NCI-H1048 (cell line): ENCODE data around the gene ADSS2.

Experiments used
- DNase-seq: peaks from one replicate; lab custom pipeline; 2025; lab: John Stamatoyannopoulos, UW

The ADSS2 gene

GRCh38 chr1:244445320-244446181 is 6.2 kb downstream of the ADSS2 start:
- DNase-seq = no peak

DNA sequence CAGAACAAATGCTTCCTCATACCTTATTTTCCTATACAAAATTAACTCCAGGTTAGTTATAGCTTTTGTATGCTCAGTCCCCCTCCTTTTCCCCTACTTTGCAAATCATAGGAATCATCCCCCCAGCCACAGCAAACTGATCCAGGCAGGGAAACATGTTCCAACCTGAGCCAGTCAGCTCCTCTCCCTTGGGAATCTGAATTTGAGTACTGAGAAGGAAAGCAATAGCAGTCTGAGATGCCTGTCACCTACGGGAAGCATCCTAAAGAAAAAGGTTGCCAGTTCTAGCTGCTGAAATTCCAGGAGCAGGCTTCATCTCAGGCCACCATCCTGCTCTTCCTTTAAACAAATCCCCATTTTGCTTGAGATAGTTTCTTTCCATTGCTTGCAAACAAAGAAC is 6.9 kb downstream of the ADSS2 start:
- no peak for DNase-seq

- DNase-seq = no peak
These were observed 8.9 kb downstream of the ADSS2 start for GRCh38 chr1:244442850-244443249.

DNA sequence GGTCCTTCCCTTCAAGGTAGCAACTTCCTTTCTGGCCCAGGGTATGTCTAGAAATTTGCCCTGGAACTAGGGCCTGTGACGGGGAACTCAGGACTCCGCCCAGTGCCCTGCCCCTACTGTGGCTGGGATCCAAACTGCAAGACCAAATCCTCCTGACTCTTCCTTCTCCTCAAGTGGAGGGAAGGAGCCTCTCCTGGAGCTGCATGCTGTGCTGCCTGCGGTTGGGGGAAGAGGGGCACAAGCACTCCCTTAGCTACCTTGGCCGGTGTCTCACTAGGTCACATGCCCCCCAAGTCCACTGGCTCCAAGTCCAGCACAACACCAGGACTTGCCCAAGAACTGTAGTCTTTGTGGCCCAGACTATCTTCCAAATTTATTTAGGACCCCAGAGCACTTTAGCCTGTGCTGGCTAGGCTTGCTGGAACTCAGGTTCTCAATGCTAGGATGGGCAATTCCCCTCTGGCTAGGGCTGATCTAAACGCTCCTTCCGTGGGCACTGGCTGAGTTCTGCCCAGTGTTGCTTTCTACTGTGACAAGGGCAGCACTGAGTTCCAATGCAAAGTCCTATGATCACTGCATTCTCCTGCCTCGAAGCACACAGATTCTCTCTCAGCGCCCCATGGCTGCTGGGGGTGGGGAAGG is 12.2 kb downstream of the ADSS2 start:
- no peak for DNase-seq

- no peak for DNase-seq
These were observed 14.6 kb downstream of the ADSS2 start for GRCh38 chr1:244437086-244437468.

GRCh38 chr1:244436336-244437085 is 15.2 kb downstream of the ADSS2 start:
- no peak for DNase-seq

DNA sequence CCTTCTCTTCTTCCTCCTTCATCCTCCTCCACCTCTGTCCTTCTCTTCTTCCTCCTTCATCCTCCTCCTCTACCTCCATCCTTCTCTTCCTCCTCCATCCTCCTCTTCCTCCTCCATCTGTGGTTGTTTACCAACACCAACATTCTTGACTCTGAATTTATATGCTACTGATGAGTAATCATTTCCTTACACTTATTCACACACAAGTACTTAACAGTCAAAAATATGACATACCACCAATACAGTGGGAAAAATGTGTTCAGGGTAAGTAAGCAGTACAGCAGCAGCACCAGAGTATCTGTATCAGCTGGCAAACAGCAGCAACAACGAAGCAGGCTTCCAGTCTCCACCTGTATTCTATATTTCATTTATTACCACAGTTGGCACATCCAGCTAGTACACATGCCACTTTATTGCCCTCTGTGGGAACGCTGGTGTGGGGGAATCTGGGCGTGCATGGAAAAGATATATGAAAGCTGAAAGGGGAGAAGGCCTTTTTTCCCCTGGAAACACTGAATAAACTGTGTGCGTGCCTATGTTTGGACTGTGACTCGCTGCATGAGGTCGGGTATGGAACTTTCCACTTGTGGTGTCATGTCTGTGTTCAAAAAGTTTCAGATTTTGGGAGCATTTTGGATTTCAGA is 16.0 kb downstream of the ADSS2 start:
- no peak for DNase-seq

GRCh38 chr1:244431166-244431565 is 20.5 kb downstream of the ADSS2 start:
- no peak for DNase-seq

GRCh38 chr1:244429818-244430217 is 21.9 kb downstream of the ADSS2 start:
- DNase-seq = no peak

DNA sequence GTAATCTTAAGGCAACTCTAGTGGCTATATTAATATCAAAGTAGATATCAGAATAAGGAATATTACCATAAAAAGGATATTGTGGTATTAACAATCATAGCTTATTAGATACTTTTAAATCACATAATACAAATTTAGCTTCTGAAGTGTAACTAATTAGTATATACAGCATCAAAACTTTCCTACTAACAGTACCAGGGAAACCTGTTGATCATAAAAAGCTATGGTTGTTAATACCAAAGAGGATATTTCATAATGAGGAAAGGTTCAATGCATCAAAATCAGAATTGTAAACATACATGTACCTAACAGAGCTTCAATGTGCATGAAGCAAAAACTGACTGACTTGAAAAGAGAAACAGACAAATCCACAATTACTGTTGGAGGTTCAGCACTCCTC is 24.1 kb downstream of the ADSS2 start:
- DNase-seq = no peak

DNA sequence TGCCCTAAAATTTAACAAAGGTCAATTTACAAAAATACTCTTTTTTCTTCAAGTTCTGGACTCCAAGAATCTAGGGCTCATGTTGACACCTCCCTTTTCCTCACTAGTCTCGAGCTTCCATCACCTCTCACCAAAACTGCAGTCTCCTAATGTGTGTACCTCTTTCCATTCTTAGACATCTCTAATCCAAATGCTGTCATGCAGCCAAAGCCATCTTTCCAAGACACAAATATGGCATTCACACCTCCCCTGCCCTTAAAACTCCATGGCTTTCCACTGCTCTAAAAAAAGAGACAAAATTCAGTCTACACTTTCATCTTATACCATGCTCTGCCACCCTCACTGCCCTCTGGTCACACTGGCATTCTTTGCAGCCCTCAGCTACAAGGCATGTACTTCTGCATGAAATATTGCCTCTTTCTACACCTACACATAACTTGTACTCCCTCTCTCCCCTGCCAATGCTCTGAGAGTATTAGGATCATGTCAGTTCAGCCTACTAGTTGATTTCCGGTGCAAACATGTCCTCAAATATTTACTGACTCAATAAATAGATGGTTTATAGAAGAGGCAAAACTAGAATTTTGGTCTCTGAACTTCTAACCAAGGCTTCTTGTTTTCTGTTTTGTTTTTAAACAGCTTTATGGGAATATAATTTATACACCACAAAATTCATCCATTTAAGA is 26.9 kb downstream of the ADSS2 start:
- no peak for DNase-seq

DNA sequence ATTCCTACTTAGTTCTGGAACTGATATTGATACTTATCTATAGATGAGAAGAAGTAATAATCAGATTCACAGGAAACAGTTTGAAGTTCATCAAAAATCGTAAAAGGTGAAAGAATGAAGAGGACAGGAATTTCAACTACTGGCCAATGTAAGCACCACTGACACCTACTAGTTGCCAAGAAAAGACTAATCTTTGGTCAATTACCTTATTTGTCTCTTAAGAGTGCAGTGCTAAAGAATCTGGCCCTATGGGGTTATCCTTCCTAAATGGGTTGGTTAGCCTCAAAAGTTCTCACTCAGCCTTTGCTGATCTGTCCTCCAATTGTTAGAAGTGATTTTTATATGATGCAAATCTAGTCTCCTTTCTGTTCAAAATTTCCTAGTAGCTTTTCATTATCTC is 29.5 kb downstream of the ADSS2 start:
- no peak for DNase-seq

GRCh38 chr1:244419024-244419423 is 32.7 kb downstream of the ADSS2 start:
- no peak for DNase-seq

DNA sequence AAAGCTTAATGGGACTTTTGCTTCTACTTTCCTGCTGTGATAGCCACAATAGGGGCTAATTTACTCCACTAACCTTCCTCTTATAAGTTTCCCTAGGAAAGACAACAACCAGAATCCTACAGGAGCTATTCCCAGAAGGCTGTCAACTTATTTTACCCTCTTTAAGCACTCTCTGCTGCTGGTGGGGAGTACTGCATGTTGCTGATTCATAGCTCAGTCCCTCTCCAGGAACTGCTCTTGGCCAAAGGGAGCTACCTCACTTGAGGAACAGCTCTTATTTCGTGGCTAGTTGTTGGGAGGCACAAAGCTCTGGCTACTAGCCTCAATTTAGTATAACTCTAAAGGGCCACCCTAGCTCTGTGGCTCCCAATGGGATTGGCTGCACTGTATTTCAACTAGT is 37.2 kb downstream of the ADSS2 start:
- DNase-seq = no peak

DNA sequence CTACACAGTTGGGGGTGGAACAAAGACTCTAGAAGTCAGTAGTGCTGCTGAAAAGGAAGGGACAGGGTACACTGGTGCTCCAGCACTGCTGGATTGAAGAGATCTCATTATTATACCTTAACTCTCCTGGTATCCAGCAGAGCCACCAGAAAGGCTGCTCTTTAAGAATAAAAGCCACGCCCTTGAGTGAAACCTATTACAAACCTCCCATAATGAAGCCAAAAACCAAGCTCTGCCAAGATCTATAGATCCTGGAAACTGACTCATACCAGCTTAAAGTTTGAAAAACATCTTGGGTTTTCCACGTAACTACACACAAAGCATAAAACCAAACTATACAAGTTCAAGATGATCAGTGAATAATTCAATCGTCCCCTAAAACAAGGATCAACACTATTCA is 38.0 kb downstream of the ADSS2 start:
- DNase-seq = no peak

DNA sequence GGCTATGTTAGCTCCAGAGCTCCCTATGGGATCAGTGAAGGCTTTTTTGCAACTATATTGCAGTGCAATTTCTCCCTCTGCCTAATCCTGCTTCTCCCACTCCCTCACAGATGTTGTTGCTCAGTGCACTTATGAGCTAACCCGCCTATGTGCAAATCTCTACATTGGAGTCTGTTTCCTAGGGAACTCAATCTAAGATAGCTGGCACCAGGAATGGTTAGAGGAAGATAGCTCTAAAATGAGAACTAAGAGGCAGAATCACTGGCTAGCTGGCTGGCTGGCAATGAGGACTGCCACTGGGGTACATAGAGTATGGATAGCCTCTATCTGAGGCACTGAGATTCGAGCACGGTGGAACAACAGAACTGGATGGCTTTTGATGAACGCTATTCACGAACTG is 39.5 kb downstream of the ADSS2 start:
- DNase-seq = no peak

DNA sequence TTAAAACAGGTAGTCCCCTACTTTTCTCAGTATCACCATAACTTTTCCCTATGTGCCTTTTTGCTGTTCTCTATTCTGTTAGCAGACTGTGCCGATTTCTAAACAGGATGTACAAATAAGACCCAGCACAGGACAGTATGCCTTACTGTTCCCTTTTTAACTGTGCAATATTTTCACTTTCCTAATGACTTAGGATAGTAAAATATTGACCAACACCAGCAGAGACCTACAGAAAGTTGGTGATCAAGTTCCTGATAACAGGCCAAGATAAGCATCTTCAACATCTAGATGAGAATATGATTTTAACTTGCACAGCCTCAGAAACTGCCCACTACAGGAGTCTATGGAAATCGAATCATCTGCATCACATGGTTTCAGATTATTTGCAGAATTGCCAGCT is 42.0 kb downstream of the ADSS2 start:
- DNase-seq = no peak

DNA sequence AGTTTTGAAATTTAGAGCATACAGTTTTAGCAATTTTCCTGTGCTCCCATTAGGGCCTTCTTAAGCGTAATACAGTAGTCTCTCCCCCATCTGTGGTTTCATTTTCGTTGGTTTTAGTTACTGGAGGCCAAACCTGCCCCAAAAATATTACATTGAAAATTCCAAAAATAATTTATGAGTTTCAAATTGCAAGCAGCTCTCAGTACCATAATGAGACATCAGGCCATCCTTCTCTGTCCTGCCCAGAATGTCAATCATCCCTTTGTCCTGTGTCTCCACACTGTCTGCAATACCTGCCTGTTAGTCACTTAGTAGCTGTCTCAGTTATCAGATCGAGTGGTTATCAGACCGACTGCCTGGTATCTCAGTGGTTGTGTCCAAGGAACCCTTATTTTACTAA is 45.4 kb downstream of the ADSS2 start:
- DNase-seq = no peak

GRCh38 chr1:244405856-244406255 is 45.9 kb downstream of the ADSS2 start:
- no peak for DNase-seq

DNA sequence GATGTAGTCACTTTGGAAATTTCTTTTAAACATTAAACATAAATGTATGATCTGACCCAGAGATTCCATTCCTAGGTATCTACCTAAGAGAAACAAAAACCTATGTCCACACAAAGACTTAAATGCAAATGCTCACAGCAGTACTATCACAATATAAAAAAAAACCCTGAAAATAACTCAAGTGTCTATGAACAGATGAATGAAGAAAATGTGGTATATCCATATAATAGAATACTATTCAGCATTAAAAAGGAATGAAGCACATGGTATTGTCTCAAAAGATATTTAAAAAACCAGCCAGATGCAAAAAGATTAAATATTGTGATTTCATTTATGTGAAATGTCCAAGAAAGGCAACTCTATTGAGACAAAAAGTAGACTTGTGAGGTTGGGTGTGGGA is 48.3 kb downstream of the ADSS2 start:
- no peak for DNase-seq

- no peak for DNase-seq
These were observed 50.7 kb downstream of the ADSS2 start for GRCh38 chr1:244400974-244401373.

DNA sequence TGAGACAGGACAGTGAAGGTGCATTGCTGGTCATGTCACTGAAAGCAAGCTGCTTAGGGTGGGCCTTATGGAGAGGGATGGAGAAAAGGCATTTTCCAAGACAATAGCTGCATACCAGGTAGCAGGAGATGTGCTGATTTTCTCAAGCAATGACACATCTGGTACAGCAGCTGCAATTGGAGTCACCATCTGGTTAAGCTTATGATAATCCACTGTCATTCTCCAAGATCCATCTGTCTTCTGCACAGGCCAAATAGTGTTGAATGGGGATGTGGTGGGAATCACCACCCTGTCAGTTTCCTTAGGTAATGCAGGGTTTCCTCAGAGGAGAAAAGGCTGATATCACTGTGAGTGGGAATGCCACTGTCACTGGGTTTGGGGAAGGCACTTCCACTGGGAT is 54.6 kb downstream of the ADSS2 start:
- no peak for DNase-seq
